NOMO-1 treated with dmso at 0.1 percent for 144 hours (cell line): ENCODE data around the gene ELFN2.
"Not testable (repeated sequence)": the region's sequence is repeated elsewhere in the genome, so short reads cannot be mapped to it uniquely, and the experiment has no call there.

ENCODE experiments used
- DNase-seq: peaks from one replicate; lab custom pipeline; 2025; ENCODE audit not compliant: unreplicated experiment; lab: John Stamatoyannopoulos, UW

The ELFN2 gene

DNA sequence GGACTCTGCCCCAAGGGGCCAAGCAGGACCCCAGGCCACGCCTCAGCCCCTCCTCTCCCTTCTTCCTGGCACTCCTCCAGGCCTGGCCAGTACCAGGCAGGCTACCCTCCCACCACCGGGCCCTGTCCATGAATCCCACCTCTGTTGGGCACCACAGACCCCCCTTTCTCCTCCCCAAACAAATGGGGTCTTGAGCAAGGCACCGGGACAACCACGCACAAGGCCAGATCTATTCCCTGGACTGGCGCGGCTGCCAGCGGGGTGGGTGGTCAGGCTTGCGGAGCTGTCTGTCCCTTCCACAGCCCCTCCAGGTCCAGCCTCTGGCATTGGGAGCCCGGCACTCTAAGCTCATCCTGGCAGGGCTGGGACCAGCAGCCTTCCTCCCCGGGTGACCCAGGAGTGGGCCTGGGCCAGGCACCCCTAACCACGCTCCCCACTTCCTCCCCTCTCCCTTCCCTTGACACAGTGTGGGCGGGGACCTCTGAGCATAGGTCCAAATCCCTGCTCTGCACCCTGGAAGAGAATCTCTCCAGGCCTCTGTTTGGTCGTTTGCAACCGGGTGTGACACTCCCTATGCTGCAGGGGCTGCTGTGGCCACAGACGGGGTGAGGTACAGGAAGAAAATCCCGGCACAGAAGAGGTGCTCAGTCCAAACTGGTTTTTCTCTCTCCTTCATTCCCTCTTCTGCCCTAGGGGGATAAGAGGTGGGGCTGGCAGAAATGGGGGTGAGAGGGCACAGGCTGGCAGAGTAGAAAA lies 14.6 kb downstream of the ELFN2 start:
- DNase-seq = no peak

DNA sequence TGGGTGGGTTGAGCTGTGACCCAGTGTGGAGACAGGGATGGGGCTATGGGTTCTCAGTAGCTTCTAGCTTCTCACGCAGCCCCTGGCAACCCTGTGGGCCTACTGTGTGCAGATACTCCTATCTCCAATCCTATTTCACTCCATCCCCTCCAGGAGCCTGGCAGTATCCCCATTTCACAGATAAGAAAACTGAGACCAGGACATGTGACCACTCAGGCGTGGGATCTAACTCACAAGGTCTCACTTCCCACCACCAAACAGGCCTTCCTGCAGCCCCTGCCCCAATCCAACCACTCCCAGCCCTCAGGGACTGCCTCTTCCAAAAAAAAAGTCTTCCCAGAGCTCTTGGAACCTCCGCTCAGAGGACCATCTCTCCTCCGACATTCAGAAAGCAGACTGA lies 15.6 kb downstream of the ELFN2 start:
- no peak for DNase-seq

DNA sequence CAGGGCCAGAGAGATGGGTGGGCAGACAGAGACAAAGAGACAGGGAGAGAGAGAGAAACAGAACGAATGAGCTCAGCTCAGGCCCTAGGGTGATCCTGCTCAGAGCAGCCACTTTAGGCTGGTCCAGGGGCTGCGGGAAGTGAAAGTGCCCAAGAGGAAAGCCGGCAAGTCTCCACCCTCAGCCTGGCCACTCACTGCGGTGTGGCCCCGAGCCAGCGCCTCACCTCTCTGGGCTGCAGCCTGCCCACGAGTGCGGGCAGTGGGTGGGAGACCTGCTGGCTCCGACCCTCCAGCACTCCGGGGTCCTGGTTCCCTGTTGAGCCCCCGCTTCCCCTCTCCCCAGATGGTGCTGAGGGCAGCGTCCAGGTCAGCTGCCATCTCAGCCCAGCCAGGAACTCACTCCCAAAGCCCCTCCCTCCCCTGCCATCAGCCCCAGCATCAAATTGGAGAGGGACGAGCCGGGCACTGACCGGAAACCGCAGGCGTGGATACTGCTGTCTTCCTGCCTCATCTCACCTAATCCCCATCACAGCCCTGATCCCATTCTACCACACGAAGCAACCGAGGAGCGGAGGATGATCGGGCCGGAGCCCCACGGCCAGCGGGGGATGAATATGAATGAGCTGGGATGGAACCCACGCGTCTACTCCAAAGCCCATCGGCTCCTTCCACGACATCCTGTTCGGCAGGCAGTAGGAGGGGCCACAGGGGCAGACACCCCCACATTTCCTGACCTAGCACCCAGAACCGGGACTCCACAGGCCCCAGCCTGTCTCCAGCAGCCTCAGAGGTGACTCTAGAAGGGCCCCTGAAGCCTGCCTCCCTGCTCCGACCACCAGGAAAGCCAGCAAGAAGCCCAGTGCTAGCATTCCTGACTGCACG lies 16.9 kb downstream of the ELFN2 start:
- peak; percentile 36 for DNase-seq

DNA sequence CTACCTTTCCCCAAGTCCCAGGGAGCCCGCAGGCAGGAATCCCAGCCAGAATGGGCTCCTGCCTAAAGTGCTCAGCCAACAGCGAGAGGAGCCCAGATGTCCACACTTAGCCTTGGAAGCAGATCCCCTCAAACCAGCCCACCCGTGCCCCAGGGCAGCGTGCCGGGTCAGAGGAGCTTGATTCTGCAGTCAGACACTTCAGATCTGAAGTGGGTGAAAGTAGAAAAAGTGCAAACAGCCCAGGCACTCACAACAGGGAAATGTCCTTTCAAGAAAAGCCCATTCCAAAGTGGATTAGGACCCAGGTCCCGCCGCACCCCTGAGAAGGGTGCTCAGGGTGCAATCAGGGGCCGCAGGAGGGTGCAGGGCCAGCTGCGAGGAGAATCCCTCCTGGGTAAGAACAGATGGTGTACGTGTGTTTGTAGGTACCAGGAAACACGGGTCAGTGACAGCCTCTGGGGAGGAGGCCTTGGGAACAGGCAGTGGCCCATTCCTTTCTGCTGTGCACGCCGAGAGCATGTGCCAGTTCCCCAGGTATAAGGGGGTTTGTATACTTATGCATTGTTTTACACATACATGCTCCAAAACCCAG lies 17.7 kb downstream of the ELFN2 start:
- no peak for DNase-seq

DNA sequence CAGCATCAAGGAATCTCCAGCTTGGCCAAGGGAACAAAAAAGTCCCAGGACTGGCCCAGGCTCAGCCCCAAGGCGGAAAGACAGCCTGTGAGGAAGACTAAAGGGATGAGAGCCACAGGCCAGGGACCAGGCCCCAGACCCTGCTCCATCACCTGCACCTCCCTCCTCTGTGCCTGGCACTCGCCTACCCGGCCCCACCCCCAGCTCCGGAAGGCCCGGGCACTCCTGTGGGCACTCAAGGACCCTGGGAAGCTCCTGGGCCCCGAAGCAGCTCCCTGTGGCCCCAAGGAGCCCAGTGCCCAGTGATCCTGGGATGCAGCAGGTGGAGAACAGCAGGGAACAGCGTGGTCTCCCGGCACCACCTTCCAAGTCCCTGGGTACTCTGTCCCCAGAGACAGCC lies 18.2 kb downstream of the ELFN2 start:
- DNase-seq = no peak

DNA sequence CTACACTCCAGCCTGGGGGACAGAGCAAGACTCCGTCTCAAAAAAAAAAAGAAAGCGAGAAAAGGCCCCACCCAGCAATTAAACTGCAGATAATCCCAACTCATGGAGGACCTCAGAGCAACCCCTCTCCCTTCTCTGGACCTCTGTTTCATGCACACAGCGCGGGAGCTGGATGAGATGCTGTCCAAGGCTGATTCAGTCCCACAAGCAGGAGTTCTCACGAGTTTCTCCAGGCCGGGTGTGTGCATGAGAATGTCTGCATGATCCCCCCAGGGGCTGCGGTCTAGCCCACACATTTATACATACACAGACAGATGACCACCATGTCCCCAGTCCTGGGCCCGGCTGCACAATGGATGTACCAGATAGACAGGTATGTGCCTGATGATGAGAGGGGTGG lies 19.4 kb downstream of the ELFN2 start:
- no peak for DNase-seq

DNA sequence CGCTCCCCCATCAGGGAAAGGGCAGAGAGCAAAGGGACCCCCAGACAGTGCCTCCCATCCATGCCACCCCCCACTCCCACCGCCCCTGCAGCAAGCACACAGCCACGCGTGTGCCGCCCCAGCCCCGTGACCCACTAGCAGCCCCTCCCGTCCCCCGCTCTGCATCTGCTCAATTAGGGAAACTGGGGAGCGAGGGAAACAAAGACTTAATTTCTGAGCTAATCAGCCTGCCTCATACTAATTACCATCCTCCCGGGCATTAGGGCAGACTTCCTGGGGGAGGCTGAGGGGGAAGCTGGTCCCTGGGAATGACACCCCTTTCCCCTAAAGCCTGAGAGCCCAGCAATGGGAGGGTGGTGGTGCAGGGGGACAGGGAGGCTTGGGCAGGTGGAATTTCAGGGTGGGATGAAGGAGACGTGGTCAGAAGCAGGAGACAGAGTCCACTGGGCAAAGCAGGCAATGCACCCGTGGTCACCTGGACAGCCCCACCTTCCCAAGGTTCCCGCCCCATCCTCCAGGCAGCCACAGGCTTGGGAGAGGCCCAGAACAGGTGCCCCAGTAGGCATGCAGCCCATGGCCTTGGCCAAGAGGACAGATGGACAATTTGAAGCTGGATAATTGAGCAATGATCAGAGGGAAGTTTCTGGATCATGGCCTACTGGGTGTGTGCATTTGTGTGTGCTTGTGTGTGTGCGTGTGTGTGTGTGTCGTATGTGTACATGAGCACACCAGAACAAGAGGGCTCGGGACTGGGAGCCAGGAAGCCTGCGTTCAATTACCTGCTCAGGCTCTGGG lies 20.6 kb downstream of the ELFN2 start:
- DNase-seq = no peak

DNA sequence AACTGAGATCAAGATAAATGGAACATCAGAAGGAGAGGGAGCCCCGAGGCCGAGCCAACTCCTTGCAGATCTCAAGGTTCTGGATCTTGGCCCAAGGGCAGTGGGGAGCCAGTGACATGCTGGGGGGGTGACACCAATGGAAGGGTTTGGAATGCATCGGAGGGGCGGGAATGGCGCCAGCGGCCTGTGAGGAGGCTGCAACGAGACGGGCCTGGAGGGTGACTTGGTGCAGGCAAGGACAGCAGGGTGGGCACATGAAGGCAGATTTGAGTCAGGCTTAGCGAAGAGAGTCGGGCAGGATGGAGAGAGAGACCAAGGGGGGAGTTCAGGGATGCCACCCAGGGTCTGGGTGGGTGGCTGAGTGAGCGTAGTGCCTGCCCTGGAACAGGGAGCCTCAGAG lies 23.2 kb downstream of the ELFN2 start:
- no peak for DNase-seq

DNA sequence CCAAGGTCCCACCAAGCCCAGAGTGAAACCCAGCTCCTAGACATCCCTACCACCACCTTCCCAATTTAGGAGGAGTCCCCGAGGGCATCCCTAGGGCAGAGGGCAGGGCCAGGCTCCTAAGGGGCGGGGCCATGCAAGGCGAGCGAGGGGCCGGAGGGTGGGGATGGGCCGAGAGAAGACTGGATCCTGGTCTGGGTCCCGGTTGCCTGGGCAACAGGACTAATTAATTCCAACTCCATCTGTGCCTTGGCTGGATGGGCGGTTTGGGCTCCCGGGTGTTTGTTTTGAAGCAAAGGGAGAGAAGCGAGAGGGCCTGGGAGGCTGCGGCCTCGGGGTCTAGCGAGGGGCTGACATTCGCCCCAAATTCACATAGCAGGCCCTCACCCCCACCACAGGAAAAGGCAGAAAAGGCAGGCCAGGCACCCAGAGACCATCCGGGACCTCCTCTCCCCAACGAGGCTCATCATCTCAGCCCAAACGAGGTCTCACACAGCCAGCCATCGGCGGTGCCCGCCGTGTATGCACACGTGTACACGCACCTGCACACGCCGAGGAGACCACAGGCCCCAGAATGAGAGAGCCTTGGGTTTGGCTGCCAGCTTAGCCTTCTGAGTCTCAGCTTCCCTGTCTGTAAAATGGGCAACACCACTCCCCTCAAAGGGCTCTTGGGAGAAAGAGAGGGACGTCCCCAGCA lies 23.9 kb downstream of the ELFN2 start:
- DNase-seq = no peak

DNA sequence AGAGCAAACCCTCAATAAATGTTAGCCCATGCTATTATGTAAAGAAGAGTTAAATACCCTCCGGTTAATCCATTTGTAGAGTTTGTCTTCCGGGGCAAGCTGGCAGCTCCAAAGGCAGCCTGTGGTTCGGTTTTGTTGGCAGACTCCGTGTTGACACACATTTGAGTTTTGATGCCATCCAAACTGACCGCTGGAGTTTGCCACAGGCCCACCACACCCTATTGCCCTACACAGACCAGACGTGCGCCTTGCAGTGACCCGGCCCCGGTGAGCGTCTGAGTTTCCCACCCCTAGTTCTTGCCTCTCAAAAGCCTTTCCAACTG lies 25.1 kb downstream of the ELFN2 start:
- no peak for DNase-seq

DNA sequence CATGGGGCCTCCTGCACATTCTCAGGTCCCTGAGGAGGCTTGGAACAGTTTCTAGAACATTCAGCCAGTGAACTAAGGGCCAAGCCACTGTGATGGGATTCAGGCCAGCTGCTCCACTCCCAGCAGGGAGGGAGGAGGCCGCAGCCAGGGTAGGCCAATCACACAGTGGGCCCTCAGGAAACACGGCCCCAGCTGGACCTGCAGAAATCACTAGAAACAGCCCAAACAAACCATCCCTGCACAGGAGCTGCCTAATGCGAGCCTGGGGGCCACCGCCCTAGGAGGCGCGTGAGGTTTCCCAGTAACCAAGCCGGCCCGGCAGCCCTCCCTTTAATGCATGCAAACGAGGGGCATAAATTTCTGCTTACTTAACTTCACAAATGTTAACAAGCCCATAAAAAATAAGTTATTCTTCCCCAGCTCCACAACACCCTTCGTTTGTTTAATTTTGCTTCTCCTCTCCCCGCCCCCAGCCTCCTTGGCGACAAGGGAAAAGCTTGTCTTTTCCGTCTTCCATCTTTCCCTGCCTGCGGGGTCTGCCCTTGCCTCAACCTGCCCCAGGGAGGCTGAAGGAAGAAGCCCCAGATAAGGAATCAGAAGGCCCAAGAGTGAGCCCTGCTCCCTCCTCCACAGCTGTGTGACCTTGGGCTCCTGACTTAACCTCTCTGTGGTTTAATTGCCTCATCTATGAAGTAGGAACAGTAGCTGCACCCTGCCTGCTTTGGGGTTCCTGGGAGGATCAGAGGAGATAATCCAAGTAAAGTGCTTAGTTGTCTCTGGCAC lies 25.7 kb downstream of the ELFN2 start:
- no peak for DNase-seq

DNA sequence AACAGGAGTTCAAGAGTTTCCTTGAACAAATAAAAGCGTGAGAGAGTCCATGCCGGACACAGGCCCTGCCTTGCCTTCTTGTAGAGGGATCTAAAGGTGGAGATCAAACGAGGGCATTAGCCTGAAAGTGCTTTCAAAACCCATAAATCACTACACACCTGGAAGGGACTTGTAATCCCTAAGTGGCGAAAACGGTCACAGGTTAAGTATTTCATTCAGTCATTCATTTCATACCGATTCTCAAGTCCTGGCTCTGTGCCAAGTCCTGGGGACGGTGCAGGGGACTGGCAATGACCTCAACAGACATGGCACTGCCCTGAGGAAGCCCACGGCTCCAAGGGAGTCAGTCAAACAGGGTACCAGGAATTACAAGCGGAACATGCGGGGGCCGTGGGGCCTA lies 26.6 kb downstream of the ELFN2 start:
- DNase-seq = no peak

DNA sequence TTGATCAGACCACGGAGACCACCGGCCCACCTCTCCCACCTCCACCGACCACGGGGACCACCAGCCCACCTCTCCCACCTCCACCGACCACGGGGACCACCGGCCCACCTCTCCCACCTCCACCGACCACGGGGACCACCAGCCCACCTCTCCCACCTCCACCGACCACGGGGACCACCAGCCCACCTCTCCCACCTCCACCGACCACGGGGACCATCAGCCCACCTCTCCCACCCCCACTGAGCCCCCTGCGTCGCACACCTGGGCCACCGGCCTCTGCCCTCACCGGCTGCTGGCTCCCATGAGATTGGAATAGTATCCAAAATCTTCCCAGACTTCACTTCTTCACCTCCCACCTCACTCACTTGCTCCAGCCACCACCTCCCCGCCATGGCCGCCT lies 27.8 kb downstream of the ELFN2 start:
- DNase-seq = not testable (repeated sequence)

DNA sequence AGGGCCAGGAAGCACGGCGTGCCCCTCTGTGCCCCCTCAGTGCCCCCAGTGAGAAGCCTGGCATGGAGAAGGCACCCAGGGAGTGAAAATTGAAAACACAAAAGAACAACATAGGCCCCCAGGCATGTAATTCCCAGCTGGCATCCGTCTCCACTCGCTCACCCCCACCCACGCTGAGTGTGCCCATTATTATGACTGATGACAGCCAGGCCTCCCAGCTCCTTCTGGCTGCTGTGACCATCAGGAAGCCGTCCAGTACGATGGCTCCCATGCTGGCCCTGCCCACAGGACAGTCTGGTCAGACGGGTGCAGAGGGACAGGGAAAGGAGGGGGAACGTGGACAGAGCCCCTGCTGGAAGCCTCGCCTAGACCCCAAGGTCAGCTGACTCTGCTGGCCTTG lies 30.1 kb downstream of the ELFN2 start:
- DNase-seq = no peak

DNA sequence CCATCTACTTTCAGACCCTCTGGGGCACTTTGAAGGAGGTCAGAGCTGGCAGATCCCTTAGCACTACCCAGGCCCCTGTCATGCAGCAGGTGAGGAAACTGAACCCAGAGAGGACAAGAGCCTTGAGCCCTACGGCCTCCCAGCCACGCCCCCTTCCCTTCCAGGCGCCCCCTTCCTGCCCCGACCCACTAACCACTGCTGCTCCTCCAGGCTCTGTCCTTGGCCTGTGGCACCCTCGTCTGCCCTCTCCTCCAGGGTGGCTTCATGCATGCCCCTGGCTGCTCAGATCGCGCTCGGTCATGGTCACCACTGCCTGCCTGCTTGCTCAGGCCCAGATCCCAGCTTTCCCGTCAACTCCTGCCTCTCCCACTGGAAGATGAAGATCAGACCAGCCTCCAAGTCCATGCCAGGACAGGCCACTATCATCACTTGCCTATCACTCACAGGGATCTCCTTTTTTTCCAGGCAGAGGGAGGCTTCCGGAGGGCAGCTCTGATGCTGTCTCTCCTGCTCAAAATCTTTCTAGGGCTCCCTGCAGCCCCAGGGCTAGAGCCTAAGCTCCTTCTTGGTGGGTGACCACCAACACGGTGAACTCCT lies 30.7 kb downstream of the ELFN2 start:
- no peak for DNase-seq

DNA sequence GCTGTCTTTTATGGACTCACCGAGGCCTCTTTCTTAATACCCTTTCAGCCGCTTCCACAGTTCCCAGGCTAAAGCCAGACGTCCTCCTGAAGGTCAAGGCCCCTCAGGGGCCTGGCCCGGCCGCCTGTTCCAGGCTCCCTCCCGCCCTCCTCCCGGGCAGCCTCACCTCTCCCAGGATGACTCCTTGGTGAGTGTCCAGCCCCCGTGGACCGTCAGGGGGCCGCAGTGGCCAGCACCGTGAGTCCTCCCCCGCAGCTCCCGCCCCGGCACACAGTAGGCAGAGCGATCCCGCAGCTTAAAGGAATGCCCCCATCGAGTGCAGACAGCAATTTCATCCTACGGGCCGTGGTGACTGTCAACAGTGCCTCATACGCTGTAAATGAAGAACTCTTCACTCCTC lies 32.9 kb downstream of the ELFN2 start:
- DNase-seq = no peak

DNA sequence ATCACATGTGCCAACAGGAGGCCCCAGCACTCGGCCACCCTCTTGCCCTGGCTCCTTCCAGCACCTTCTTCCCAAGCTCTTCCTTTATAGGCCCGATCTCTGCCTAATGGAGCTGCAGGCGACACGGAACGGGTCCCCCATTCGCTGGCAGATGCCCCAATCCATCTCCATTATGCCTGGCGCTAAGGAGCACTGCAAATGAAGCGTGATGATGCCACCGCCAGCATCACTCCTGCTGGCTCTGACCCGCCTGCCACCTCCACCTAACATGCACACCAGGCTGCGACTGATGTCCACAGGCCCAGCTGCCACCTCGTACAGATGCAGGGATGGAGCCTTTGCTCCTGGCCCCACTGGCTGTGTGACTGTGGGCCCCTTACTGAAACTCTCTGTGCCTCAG lies 33.5 kb downstream of the ELFN2 start:
- DNase-seq = no peak

DNA sequence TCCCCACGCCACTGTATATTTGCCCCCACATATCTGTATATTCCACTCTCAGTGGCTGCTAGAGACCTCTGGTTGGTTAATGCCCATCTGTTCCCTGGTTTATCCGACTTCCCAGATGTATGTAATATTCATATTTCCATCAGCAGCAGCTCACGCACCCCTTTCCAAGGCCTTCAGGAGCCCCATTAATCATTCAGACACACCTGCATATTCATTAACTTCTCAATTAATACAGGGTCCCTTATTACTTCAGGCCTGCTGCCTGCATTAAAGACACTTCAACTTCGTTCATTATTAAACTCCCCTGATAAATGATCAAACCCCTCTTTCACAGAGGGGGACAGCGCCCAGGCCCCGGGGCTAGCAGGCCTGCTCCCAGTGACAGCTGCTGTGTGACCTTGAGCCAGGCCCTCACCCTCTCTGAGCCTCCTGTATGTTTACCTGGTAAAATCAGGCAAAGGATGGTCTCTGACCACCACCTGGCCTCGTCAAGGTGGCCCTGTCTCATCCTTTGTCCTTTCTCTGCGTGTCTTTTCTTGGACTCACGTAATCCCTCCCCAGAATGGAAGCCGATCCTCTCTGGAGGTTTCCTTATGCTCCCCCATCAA lies 34.5 kb downstream of the ELFN2 start:
- DNase-seq = no peak

DNA sequence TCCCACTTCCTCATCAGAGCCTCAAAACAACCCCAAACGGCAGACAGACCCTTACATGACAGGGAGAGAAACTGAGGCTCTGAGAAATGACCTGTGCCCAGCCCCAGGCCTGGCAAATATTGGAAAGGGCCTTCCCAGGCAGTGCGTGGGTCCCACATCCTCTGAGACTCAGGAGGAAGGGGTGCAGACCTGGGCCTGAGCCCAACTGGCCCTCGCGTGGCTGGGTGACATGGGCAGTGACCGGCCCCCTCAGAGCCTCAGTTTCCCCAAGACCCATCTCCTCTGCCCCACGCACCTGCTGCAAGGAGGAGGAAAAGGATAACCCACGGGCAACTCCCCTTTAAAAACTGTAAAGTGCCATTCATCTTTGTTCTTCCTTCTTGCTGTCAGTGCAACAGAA lies 35.6 kb downstream of the ELFN2 start:
- DNase-seq = no peak
